ENCODE data around the gene MVB12B. TPM values are rescaled to one million over a fixed set of nuclear protein-coding genes. Genes with fewer than 3 reads are reported as not detected.

MVB12B gene
- total and polyA plus RNA-seq, 2 donors, result 4.4 to 11.5 TPM

- no peaks in the 10 kb centered on the region for H3K9me3 ChIP-seq (ENCODE audit: control insufficient read depth in 2 of 2, insufficient read depth in 1 of 2, low read length in 1 of 2)
- no peak for DNase-seq (ENCODE audit: low read depth in 6 of 9, low spot score in 9 of 9)
- H3K4me1 ChIP-seq (ENCODE audit: control insufficient read depth in 2 of 2, insufficient read depth in 2 of 2, low read length in 2 of 2), result peaks cover 2 to 16% of the 10 kb centered on the region in 2 donors
- WGBS, result 53% methylated on average over 21 of the region's 21 CpGs
- peaks cover 14 to 25% of the 10 kb centered on the region in 2 donors for H3K27me3 ChIP-seq (ENCODE audit: control insufficient read depth in 2 of 2, insufficient read depth in 1 of 2, low read length in 1 of 2)
- no peak overlapping the region for H3K27ac ChIP-seq (ENCODE audit: low read depth in 1 of 2, low read length in 1 of 2)
- peaks cover 0 to 5% of the 10 kb centered on the region in 2 donors for H3K36me3 ChIP-seq (ENCODE audit: control insufficient read depth in 2 of 2, insufficient read depth in 2 of 2, low read length in 1 of 2)
- no peak overlapping the region for H3K4me3 ChIP-seq (ENCODE audit: low read length in 2 of 2)
These were observed 171.1 kb downstream of the MVB12B start for GRCh38 chr9:126497660-126498275.

- WGBS, result 81% methylated on average over 8 of the region's 8 CpGs
- Histone ChIP-seq H3K27me3 (ENCODE audit: control insufficient read depth in 2 of 2, insufficient read depth in 1 of 2, low read length in 1 of 2) (peaks cover 14 to 25% of the 10 kb centered on the region in 2 donors), H3K4me1 (ENCODE audit: control insufficient read depth in 2 of 2, insufficient read depth in 2 of 2, low read length in 2 of 2) (peaks cover 2 to 16% of the 10 kb centered on the region in 2 donors), H3K27ac (ENCODE audit: low read depth in 1 of 2, low read length in 1 of 2) (no peak overlapping the region), H3K4me3 (ENCODE audit: low read length in 2 of 2) (no peak overlapping the region), H3K9me3 (ENCODE audit: control insufficient read depth in 2 of 2, insufficient read depth in 1 of 2, low read length in 1 of 2) (no peaks in the 10 kb centered on the region), H3K36me3 (ENCODE audit: control insufficient read depth in 2 of 2, insufficient read depth in 2 of 2, low read length in 1 of 2) (peaks cover 0 to 8% of the 10 kb centered on the region in 2 donors)
- no peak for DNase-seq (ENCODE audit: low read depth in 6 of 9, low spot score in 9 of 9)
These were observed 171.7 kb downstream of the MVB12B start for GRCh38 chr9:126498331-126498730.

GRCh38 chr9:126499005-126499910, 172.6 kb downstream of the MVB12B start:
- Histone ChIP-seq H3K9me3 (ENCODE audit: control insufficient read depth in 2 of 2, insufficient read depth in 1 of 2, low read length in 1 of 2) (no peaks in the 10 kb centered on the region), H3K4me3 (ENCODE audit: low read length in 2 of 2) (peak overlapping the region; percentile 7 to 32), H3K27ac (ENCODE audit: low read depth in 1 of 2, low read length in 1 of 2) (no peak overlapping the region), H3K36me3 (ENCODE audit: control insufficient read depth in 2 of 2, insufficient read depth in 2 of 2, low read length in 1 of 2) (peaks cover 0 to 12% of the 10 kb centered on the region in 2 donors), H3K4me1 (ENCODE audit: control insufficient read depth in 2 of 2, insufficient read depth in 2 of 2, low read length in 2 of 2) (peaks cover 2 to 16% of the 10 kb centered on the region in 2 donors), H3K27me3 (ENCODE audit: control insufficient read depth in 2 of 2, insufficient read depth in 1 of 2, low read length in 1 of 2) (peaks cover 14 to 25% of the 10 kb centered on the region in 2 donors)
- DNase-seq (ENCODE audit: low read depth in 6 of 9, low spot score in 9 of 9), result peak in 2 of 9 donors; percentile 51 to 57
- 9% methylated on average over 46 of the region's 46 CpGs for WGBS

GRCh38 chr9:126499911-126500599, 173.4 kb downstream of the MVB12B start:
- 73% methylated on average over 20 of the region's 20 CpGs for WGBS
- H3K4me1 ChIP-seq (ENCODE audit: control insufficient read depth in 2 of 2, insufficient read depth in 2 of 2, low read length in 2 of 2), result peaks cover 2 to 16% of the 10 kb centered on the region in 2 donors
- H3K9me3 ChIP-seq (ENCODE audit: control insufficient read depth in 2 of 2, insufficient read depth in 1 of 2, low read length in 1 of 2), result no peaks in the 10 kb centered on the region
- peaks cover 14 to 25% of the 10 kb centered on the region in 2 donors for H3K27me3 ChIP-seq (ENCODE audit: control insufficient read depth in 2 of 2, insufficient read depth in 1 of 2, low read length in 1 of 2)
- H3K4me3 ChIP-seq (ENCODE audit: low read length in 2 of 2), result no peak overlapping the region
- peaks cover 0 to 12% of the 10 kb centered on the region in 2 donors for H3K36me3 ChIP-seq (ENCODE audit: control insufficient read depth in 2 of 2, insufficient read depth in 2 of 2, low read length in 1 of 2)
- no peak for DNase-seq (ENCODE audit: low read depth in 6 of 9, low spot score in 9 of 9)
- no peak overlapping the region for H3K27ac ChIP-seq (ENCODE audit: low read depth in 1 of 2, low read length in 1 of 2)

- Histone ChIP-seq H3K4me1 (ENCODE audit: control insufficient read depth in 2 of 2, insufficient read depth in 2 of 2, low read length in 2 of 2) (peaks cover 2 to 16% of the 10 kb centered on the region in 2 donors), H3K27ac (ENCODE audit: low read depth in 1 of 2, low read length in 1 of 2) (no peak overlapping the region), H3K36me3 (ENCODE audit: control insufficient read depth in 2 of 2, insufficient read depth in 2 of 2, low read length in 1 of 2) (peaks cover 0 to 18% of the 10 kb centered on the region in 2 donors), H3K27me3 (ENCODE audit: control insufficient read depth in 2 of 2, insufficient read depth in 1 of 2, low read length in 1 of 2) (peaks cover 14 to 25% of the 10 kb centered on the region in 2 donors), H3K4me3 (ENCODE audit: low read length in 2 of 2) (no peak overlapping the region), H3K9me3 (ENCODE audit: control insufficient read depth in 2 of 2, insufficient read depth in 1 of 2, low read length in 1 of 2) (no peaks in the 10 kb centered on the region)
- peak in 4 of 9 donors; percentile 66 to 84 (median 78) for DNase-seq (ENCODE audit: low read depth in 6 of 9, low spot score in 9 of 9)
- 42% methylated on average over 37 of the region's 37 CpGs for WGBS
These were observed 174.2 kb downstream of the MVB12B start for GRCh38 chr9:126500600-126501382.

- no peak overlapping the region for H3K4me3 ChIP-seq (ENCODE audit: low read length in 2 of 2)
- H3K27ac ChIP-seq (ENCODE audit: low read depth in 1 of 2, low read length in 1 of 2), result no peak overlapping the region
- DNase-seq (ENCODE audit: low read depth in 6 of 9, low spot score in 9 of 9), result no peak
- H3K36me3 ChIP-seq (ENCODE audit: control insufficient read depth in 2 of 2, insufficient read depth in 2 of 2, low read length in 1 of 2), result peaks cover 0 to 18% of the 10 kb centered on the region in 2 donors
- H3K9me3 ChIP-seq (ENCODE audit: control insufficient read depth in 2 of 2, insufficient read depth in 1 of 2, low read length in 1 of 2), result no peaks in the 10 kb centered on the region
- 93% methylated on average over 22 of the region's 22 CpGs for WGBS
- H3K27me3 ChIP-seq (ENCODE audit: control insufficient read depth in 2 of 2, insufficient read depth in 1 of 2, low read length in 1 of 2), result peaks cover 14 to 25% of the 10 kb centered on the region in 2 donors
- H3K4me1 ChIP-seq (ENCODE audit: control insufficient read depth in 2 of 2, insufficient read depth in 2 of 2, low read length in 2 of 2), result peaks cover 2 to 16% of the 10 kb centered on the region in 2 donors
These were observed 175.0 kb downstream of the MVB12B start for GRCh38 chr9:126501383-126502331.

- no peak overlapping the region for H3K27ac ChIP-seq (ENCODE audit: low read depth in 1 of 2, low read length in 1 of 2)
- H3K4me3 ChIP-seq (ENCODE audit: low read length in 2 of 2), result no peak overlapping the region
- no peak for DNase-seq (ENCODE audit: low read depth in 6 of 9, low spot score in 9 of 9)
- peaks cover 2 to 13% of the 10 kb centered on the region in 2 donors for H3K4me1 ChIP-seq (ENCODE audit: control insufficient read depth in 2 of 2, insufficient read depth in 2 of 2, low read length in 2 of 2)
- H3K27me3 ChIP-seq (ENCODE audit: control insufficient read depth in 2 of 2, insufficient read depth in 1 of 2, low read length in 1 of 2), result peaks cover 14 to 25% of the 10 kb centered on the region in 2 donors
- no peaks in the 10 kb centered on the region for H3K9me3 ChIP-seq (ENCODE audit: control insufficient read depth in 2 of 2, insufficient read depth in 1 of 2, low read length in 1 of 2)
- WGBS, result 97% methylated on average over 34 of the region's 34 CpGs
- peaks cover 0 to 18% of the 10 kb centered on the region in 2 donors for H3K36me3 ChIP-seq (ENCODE audit: control insufficient read depth in 2 of 2, insufficient read depth in 2 of 2, low read length in 1 of 2)
These were observed 176.0 kb downstream of the MVB12B start for GRCh38 chr9:126502417-126503332.

Measured in thymus (tissue), 11 donors.